GM12878 (cell line): ENCODE measurements around the gene PDGFC. TPM values are rescaled to one million over a fixed set of nuclear protein-coding genes. Genes with fewer than 3 reads are reported as not detected.

Experiments
- ATAC-seq: fragments of 200-7000 bp; cut with Tn5 transposase; 3 replicates; pipeline ENCODE4 v1.9.1; 2020; ENCODE audit warnings: mild to moderate bottlenecking, moderate library complexity
- BruUV-seq: library from RNA; stranded (reverse); fragments of 400-500 nt; replicated peaks from 2 replicates; lab custom pipeline; 2021; lab: Mats Ljungman, UMichigan
- CTCF ChIA-PET: fragments of 300-600 bp; sonication (Branson Sonifier 250); formaldehyde crosslinking; extraction: SDS; loops from one replicate; lab custom pipeline; 2021; ENCODE audit warnings: inconsistent platforms; lab: Yijun Ruan, JAX
- POLR2A ChIA-PET: fragments of 350-600 bp; formaldehyde crosslinking; extraction: SDS; loops from one replicate; lab custom pipeline; 2021; ENCODE audit warnings: inconsistent platforms; lab: Charles Lee
- RAD21 ChIA-PET: fragments of 300-600 bp; sonication (Branson Sonifier 250); formaldehyde crosslinking; loops from one replicate; lab custom pipeline; 2023; ENCODE audit warnings: antibody characterized with exemption; ENCODE audit not compliant: unreplicated experiment; lab: Charles Lee
- SMC1A ChIA-PET: fragments of 300-600 bp; sonication (Branson Sonifier 250); formaldehyde crosslinking; loops from one replicate; lab custom pipeline; 2023; ENCODE audit not compliant: unreplicated experiment, uncharacterized antibody; lab: Charles Lee
- DNase-seq: peaks from one replicate; pipeline ENCODE4 v3.0.0-alpha.2; 2011; ENCODE audit warnings: low read depth, low spot score
- FAIRE-seq: peaks from 3 replicates; lab custom pipeline; 2011; peaks lifted over from hg19 to GRCh38; lab: Jason Lieb, UNC
- H2AFZ ChIP-seq: 2 replicates; pipeline ENCODE4 v1.6.0; 2011; ENCODE audit warnings: low read depth, low read length, control low read depth; ENCODE audit not compliant: control insufficient read depth
- H3K27ac ChIP-seq: 2 replicates; pipeline ENCODE4 v1.5.1; 2011; ENCODE audit warnings: control low read depth; ENCODE audit not compliant: control insufficient read depth, insufficient read depth
- H3K27me3 ChIP-seq, 2 experiments: replicated peaks in 1 of 2; 2 replicates each; pipeline versions ENCODE4 v1.6.0 to v1.6.1; 2011; ENCODE audit warnings: low read length in 1 of 2; ENCODE audit not compliant: control insufficient read depth in 2 of 2, insufficient read depth in 2 of 2
- H3K36me3 ChIP-seq, 2 experiments: 2 replicates each; pipeline ENCODE4 v1.5.1; 2011; ENCODE audit warnings: low read length in 1 of 2; ENCODE audit not compliant: control insufficient read depth in 2 of 2, insufficient read depth in 2 of 2
- H3K4me1 ChIP-seq: 2 replicates; pipeline ENCODE4 v1.6.1; 2011; ENCODE audit warnings: mild to moderate bottlenecking, low read length, moderate library complexity, mixed read lengths; ENCODE audit not compliant: control insufficient read depth, insufficient read depth
- H3K4me2 ChIP-seq: 2 replicates; pipeline ENCODE4 v1.6.0; 2011; ENCODE audit warnings: control low read depth; ENCODE audit not compliant: control insufficient read depth, insufficient read depth
- H3K4me3 ChIP-seq: fragments of 200-600 bp; sonication (generic); 2 replicates; pipeline ENCODE4 v1.5.1; 2016
- H3K79me2 ChIP-seq: 2 replicates; pipeline ENCODE4 v1.6.0; 2011; ENCODE audit warnings: low read length; ENCODE audit not compliant: control insufficient read depth, insufficient read depth
- H3K9ac ChIP-seq: 2 replicates; pipeline ENCODE4 v1.8.0; 2011; ENCODE audit warnings: low read length, control low read depth, mixed read lengths; ENCODE audit not compliant: control insufficient read depth, insufficient read depth
- H3K9me3 ChIP-seq: replicated peaks from 3 replicates; pipeline ENCODE4 v1.5.1; 2011; ENCODE audit warnings: mild to moderate bottlenecking, low read length; ENCODE audit not compliant: control insufficient read depth, insufficient read depth
- H4K20me1 ChIP-seq: 2 replicates; pipeline ENCODE4 v1.6.0; 2011; ENCODE audit not compliant: control insufficient read depth, insufficient read depth
- ATF7 ChIP-seq: fragments of 450-650 bp; IDR thresholded peaks from 2 replicates; pipeline ENCODE4 v1.6.1; 2016; ENCODE audit warnings: low read depth, mild to moderate bottlenecking
- DPF2 ChIP-seq: fragments of 450-650 bp; IDR thresholded peaks from 2 replicates; pipeline ENCODE4 v1.6.1; 2017; ENCODE audit warnings: mild to moderate bottlenecking
- KLF5 ChIP-seq: fragments of 450-650 bp; IDR thresholded peaks from 2 replicates; pipeline ENCODE4 v1.6.1; 2014; ENCODE audit warnings: mild to moderate bottlenecking; ENCODE audit not compliant: partially characterized antibody
- MYB ChIP-seq: fragments of 150-350 bp; IDR thresholded peaks from 2 replicates; pipeline ENCODE4 v1.6.1; 2014; ENCODE audit warnings: mild to moderate bottlenecking, low read depth, low read length, borderline replicate concordance
- SIN3A ChIP-seq: IDR thresholded peaks from 2 replicates; pipeline ENCODE4 v1.6.1; 2012; ENCODE audit warnings: low read depth, low read length, improper control_type of control experiment
- WGBS: methylation state at CpG from one replicate; pipeline ENCODE4 v1.1.6; 2016; ENCODE audit warnings: low lambda C conversion rate; ENCODE audit not compliant: insufficient replicate concordance, insufficient coverage; ENCODE audit errors: missing lambda C conversion rate; 5-methylcytosine and 5-hydroxymethylcytosine counted together
- in situ Hi-C: fragments of 300-500 bp; cut with MboI; formaldehyde crosslinking; loops from 9 replicates; pipeline ENCODE4 v1.14.3; 2018; ENCODE audit warnings: mixed read lengths
- intact Hi-C: fragments of 100-400 bp; cut with micrococcal nuclease; formaldehyde crosslinking; loops from one replicate; pipeline ENCODE4 v1.14.2; 2022; ENCODE audit not compliant: unreplicated experiment
- polyA plus RNA-seq, 11 experiments: library from polyadenylated mRNA; depleted of rRNA in 4 of 11; unstranded in 6 of 11; stranded (reverse) in 5 of 11; fragments of >200 nt; fragmentation: Nextera tagmentation in 4 of 11; fragmentation: Illumina TruSeq in 1 of 11; extraction: Ambion mirVana in 4 of 11; extraction: Trizol in 1 of 11; gene quantifications; 1 replicate in 1 of 11; 2 replicates in 10 of 11; pipeline versions ENCODE4 v1.2.1 to v1.2.3, GENCODE V29; 2011 to 2016; ENCODE audit warnings: inconsistent platforms in 2 of 11, missing spikeins in 2 of 11, low read depth in 1 of 11
- total RNA-seq, 4 experiments: library from RNA; depleted of rRNA in 3 of 4; stranded (reverse); fragments of >200 nt in 3 of 4; fragmentation: Illumina TruSeq in 1 of 4; extraction: Trizol in 1 of 4; gene quantifications; 2 replicates each; pipeline versions ENCODE4 v1.2.1 to v1.2.3, GENCODE V29; 2013 to 2021
- TF ChIP-seq, protein P1 (sequence below): fragments of 450-650 bp; formaldehyde crosslinking; IDR thresholded peaks from 2 replicates; pipeline ENCODE4 v1.4.0; 2022; ENCODE audit warnings: mild to moderate bottlenecking, moderate library complexity

PDGFC gene
- total and polyA plus RNA-seq, 10 of the 15 experiments (the other 5 are each of a cell fraction or from before 2014, with no cell fraction given): 0.02 to 0.18 TPM; not detected in 8

DNA sequence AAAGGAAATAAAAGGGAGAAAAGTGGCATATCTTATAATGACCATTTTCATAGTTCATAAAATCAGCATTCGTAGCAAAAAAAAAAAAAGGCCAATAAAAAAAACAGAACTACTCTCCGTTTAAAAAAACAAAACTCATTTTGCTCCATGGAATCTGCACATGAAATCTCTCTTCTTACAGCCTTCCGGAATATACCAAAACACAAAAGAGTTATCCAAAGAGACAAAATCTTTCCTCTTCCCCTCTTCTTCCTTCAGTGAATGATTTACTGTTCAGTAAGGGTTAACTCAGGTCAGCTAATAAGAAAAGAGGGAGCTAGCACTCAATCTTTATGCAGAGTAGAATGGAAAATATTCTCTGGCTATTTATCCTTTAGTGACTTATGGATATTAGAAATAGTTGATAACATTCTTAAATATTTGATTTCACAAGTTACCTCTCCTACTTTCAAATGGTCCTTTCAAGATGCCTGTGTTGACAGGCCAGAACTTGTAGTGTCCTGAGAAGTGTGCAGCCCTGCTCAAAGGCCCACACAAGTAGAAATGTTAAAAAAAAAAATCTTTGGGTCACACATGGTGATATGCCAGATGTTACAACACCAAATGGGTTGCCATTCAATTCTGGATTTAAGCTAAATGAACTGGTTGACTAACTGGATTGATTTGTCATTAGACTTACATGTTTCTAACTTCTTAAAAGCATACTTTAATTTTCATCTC, 42.1 kb downstream of the PDGFC start:
- no peaks in the 10 kb centered on the region for H3K79me2 ChIP-seq
- no peaks in the 10 kb centered on the region for H3K36me3 ChIP-seq
- intact Hi-C loops: no loop called here
- DNase-seq (no peak), ATAC-seq (no peak), FAIRE-seq (no peak)
- in situ Hi-C loops: no loop called here
- H3K27me3 ChIP-seq: no peaks in the 10 kb centered on the region
- no peaks in the 10 kb centered on the region for H3K9me3 ChIP-seq
- H3K4me1 ChIP-seq: no peaks in the 10 kb centered on the region
- H2AFZ ChIP-seq: no peak overlapping the region
- ChIA-PET CTCF (interaction anchor here (1.4 kb wide), 1 partner anchor 11 kb away, joined by 3 read pairs; no protein-coding TSS in a partner anchor), POLR2A (no interaction called here), RAD21 (no interaction called here), SMC1A (no interaction called here)
- no peak overlapping the region for H3K4me2 ChIP-seq
- WGBS: 28% methylated on average over 3 of the region's 3 CpGs
- TF ChIP-seq, protein P1, sequence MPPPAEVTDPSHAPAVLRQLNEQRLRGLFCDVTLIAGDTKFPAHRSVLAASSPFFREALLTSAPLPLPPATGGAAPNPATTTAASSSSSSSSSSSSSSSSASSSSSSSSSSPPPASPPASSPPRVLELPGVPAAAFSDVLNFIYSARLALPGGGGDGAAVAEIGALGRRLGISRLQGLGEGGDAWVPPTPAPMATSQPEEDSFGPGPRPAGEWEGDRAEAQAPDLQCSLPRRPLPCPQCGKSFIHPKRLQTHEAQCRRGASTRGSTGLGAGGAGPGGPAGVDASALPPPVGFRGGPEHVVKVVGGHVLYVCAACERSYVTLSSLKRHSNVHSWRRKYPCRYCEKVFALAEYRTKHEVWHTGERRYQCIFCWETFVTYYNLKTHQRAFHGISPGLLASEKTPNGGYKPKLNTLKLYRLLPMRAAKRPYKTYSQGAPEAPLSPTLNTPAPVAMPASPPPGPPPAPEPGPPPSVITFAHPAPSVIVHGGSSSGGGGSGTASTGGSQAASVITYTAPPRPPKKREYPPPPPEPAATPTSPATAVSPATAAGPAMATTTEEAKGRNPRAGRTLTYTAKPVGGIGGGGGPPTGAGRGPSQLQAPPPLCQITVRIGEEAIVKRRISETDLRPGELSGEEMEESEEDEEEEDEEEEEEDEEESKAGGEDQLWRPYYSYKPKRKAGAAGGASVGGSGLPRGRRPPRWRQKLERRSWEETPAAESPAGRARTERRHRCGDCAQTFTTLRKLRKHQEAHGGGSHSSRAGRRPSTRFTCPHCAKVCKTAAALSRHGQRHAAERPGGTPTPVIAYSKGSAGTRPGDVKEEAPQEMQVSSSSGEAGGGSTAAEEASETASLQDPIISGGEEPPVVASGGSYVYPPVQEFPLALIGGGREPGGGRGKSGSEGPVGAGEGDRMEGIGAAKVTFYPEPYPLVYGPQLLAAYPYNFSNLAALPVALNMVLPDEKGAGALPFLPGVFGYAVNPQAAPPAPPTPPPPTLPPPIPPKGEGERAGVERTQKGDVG: no peak
- TF ChIP-seq ATF7 (no peak), KLF5 (no peak), DPF2 (no peak), SIN3A (no peak), MYB (no peak)
- no peak overlapping the region for H3K4me3 ChIP-seq
- no peak overlapping the region for H3K27ac ChIP-seq
- no peaks in the 10 kb centered on the region for H4K20me1 ChIP-seq
- no TSS peak for BruUV-seq
- H3K9ac ChIP-seq: no peak overlapping the region
